Kidney tubule cell (primary cell): ENCODE measurements around the gene NEUROD2.

Experiments used
- DNase-seq: peaks from one replicate; pipeline ENCODE4 v3.0.0-alpha.2; 2018; ENCODE audit warnings: low spot score

Gene NEUROD2

DNA sequence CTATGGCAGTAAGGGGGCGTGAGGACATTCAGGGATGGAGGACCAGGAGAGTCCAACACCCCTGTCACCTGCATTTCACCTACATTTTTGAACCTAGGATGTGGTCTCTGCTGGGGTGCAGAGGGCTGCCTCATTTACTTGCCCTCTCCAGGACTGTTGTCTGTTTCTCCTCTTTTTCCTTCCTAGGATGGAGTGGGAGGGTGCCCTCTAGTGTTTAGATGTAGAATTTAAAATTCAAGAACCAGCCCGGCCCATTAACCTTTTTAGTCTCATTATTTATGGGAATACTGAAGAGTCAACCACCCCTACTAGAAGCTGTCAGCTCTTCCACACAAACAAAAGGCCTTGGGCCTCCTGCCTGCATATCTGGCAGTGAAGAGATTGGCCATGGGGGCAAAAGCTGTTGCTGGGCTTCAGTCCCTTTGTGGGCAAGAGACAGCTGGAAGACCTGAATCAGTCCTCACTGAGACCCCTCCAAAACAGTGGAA, 26.7 kb upstream of the NEUROD2 start:
- DNase-seq: peak; percentile 62

DNA sequence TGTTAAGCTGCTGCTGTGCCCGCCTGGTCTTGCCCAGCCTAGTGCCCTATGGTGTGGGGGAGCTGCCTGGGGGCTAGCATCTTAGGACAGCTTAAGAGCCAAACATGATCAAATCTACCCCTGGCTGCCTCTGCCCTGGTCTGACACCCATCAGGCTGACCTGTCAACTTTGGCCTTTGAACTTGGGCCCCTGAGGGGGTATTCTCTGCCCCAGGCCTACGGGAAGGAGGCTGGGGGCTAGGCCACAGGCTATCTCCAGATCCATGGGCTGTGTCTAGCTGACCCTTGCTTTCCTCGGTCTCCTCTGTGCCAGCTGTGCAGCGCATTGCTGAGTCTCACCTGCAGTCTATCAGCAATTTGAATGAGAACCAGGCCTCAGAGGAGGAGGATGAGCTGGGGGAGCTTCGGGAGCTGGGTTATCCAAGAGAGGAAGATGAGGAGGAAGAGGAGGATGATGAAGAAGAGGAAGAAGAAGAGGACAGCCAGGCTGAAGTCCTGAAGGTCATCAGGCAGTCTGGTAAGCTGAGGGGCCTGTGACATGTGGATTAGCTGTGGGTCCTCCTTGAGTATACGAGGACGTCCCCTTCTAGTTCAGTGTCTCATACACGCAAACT, 26.0 kb upstream of the NEUROD2 start:
- DNase-seq: no peak

DNA sequence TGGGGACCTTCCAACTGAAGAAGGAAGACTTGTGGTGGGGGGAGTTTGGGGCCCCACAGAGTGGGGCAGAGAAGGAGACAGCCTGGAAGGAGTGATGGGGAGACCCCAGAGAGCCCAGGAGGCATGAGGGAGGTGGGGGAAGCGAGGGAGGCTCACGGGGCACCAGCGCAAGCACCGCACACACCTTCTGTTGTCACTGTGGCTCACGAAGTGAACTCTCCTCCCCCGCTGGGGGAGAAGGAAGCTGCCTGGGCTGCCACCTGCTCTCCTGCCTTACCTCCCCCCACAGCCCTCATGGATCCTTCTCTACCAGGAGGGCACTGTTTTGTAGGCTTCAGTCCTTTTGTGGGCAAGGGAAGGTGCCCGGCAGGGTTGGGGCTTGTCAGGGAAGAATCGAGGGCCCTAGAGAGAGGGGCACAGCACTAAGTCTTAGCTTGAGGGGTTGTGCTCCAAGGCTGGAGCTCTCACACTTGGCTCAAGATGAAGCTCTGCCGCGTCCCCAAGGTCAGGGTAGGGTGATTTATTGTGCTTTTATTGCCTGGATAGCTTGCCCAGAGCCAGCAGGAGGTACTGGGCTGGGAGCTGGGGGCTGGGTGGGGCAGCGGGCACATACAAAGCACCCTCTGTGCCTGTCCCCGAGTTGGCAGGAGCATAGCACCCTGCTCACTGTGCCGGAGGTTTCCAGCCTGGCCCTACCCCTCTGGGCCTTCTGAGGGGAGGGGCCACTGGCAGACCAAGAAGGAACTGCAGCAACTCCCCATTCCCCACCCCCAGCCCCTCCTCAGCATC, 24.6 kb upstream of the NEUROD2 start:
- no peak for DNase-seq

DNA sequence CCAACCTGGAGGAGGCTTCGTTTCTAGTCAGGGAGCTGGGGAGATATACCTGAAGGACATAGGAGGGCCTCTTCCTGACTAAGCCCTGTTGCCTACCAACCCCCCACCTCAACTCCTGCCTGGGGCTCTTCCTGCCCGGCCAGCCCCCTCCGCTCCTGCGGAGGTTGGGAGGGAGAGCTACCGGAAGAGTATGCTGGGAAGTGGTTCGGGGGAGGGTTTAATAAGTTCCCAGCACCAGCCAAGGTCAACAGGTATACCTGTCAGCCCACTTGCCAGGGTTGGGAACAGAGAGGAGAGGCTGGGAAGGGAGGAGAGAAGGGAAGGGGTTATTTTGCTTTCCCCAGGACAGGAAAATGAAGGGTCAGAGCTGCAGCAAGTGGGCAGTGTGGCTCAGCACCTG, 23.7 kb upstream of the NEUROD2 start:
- peak; percentile 58 for DNase-seq

DNA sequence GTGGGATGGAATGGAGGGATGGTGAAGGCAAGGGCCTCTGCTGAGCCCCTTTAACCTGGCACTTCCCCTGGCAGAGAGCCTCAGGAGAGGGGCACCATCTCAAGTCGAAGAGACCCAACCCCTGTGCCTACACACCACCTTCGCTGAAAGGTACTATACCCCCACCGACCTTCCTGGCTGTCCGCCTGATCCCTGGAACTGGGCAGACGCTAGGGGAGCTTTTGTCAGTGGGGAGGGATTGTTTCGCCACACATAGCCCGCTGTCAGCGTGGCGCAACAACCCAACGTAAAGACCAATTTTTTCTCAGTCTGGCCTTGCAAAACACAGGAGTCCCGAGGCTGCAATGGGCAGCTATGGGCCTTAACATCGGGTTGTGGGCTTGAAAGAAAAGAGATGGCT, 22.2 kb upstream of the NEUROD2 start:
- DNase-seq: no peak

DNA sequence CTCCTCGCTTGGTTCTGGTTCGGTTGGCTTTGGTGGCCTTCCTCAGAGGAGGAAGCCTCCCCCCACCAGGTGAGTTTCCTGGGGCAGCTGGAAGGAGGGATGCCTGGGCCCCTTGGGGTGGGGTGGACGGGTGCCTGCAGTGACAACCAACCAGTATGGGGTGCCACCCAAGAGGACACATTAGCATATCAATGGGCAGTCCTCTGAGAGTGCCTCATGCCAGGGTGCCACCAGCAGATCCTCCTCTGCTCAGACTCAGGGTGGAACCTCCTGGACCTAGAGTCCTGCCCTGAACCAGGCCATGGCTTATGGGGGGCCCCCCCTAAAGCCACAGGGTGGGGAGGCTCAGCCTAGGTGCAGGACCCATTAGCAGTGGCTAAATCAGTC, 21.8 kb upstream of the NEUROD2 start:
- DNase-seq: no peak

DNA sequence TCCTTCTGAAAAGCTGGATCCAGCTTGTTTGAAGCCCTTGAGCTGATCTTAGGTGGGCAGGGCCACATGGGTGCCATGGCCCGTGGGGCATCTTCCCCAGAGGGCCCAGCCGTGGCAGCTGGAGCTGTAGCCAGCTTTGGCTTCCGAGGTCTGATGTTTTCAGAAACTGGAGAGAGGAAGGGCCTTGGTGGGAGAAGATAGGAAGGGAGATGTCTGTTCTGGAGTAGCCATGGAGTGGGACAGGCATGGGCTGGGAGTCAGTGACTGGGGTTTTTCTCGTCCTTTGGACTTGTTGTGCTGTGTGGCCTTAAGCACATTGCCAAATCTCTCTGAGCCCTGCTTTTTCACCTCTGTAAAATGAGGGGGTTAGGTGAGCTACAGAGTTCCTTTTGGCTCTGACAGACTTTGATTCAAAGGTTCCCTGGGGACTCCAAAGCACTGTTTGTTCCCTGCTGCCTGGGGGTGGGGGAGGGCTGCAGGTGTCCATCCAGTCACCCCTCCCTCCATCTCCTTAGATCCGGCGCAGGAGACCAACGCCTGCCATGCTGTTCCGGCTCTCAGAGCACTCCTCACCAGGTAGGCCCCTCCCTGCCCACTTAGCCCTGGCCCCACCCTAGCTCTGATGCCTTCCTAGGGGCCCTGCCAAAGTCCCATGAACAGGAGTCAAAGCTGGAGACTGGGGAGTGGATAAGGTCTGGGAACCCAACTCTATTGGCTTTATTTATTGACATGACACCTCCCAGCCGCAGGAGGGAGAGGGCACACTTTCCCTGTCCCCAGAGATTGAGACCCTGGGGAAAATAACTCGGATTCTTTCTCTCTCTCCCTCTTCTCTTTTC, 21.2 kb upstream of the NEUROD2 start:
- DNase-seq: no peak

DNA sequence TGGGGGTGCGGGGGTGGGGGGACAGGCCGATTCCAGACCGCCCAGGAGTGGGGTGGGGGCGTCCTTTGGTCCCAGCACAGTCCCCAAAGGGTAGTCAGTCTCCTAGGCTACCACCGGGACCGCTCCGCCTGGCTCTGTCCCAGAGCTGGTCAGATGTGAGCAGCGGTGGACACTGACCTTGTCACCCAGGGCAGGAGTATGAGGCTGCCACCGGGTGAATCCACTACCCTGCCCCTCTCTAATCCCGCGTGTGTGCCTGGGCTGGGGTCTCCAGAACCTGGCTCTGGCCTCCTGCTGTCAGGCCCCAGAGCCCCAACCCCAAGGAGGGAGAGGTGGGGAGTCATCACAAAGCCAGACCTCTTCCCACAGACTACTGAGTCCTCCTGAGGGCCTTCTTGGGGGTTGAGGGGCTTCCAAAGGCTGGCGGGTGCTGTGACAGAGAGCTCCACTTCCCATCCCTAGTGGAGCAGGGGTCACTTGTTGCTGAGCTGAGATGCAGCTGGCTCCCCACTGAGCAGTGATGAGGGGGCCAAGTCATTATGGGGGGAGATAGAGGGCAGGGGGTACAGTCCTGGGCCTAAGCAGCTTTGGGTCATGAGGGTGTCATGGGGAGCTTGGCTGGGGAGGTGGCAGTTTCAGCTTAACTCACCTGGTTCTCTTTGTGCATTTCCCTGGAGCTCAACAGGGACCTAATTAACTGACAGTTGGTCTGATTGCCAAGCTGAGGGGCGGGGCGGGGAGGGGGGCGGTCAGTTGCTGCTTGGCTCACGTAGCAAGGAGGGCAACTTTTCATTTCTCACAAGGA, 20.2 kb upstream of the NEUROD2 start:
- DNase-seq: no peak

DNA sequence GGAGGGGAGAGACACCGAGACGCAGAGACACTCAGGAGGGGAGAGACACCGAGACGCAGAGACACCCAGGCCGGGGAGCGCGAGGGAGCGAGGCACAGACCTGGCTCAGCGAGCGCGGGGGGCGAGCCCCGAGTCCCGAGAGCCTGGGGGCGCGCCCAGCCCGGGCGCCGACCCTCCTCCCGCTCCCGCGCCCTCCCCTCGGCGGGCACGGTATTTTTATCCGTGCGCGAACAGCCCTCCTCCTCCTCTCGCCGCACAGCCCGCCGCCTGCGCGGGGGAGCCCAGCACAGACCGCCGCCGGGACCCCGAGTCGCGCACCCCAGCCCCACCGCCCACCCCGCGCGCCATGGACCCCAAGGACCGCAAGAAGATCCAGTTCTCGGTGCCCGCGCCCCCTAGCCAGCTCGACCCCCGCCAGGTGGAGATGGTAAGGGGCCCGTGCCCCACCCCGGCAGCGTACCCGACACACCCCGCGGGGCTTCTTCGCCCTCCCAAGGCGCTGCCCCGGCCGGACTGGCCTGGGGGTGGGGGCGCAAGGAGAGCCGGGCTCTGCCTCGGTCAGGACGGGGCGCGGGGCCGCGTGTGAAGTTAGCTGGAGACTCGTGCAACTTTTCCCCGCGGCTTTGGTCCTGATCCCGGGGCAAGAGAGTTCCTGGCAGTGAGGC, 19.5 kb upstream of the NEUROD2 start:
- DNase-seq: no peak

DNA sequence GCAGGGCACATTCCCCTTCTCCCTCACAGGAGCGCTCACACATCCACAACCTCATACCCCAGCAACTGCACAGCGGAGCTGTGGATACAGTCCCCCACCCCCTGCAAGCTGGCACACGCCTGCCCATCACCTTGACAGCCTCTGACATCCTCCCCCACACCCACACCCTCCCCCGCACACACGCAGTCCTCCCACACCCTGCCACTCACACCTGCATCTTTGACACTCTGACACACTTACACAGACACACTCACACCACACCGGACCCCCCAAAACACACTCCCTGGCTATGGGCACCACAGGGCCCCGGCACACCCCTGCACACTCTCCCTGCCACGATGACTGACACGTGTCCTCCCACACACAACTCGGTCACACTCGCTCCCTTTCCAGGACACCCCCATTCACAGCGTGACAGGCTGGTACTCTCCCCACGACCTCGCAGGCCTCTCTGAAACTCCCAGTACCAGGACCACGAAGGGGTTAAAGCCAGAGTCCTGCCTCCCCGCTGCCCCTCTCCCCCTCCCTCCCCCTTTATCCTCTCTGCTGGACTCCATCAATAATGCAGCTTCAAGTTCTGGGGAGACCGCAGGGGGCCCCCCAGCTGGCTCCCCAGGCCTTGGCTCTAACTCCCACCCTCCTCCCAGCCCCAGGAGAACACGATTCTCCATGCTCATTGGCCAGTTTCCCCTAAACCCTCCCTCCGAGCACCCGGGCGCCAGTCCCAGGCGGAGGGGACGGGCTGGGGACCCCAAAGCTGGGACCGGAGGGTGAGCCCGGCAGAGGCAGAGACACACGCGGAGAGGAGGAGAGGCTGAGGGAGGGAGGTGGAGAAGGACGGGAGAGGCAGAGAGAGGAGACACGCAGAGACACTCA, 18.7 kb upstream of the NEUROD2 start, which contains the start of gene PPP1R1B:
Gene PPP1R1B, plus strand, starts transcription at position 782 of the 876 bp plus-strand sequence. CDS start 441 bp downstream, outside the sequence.
- DNase-seq: no peak

DNA sequence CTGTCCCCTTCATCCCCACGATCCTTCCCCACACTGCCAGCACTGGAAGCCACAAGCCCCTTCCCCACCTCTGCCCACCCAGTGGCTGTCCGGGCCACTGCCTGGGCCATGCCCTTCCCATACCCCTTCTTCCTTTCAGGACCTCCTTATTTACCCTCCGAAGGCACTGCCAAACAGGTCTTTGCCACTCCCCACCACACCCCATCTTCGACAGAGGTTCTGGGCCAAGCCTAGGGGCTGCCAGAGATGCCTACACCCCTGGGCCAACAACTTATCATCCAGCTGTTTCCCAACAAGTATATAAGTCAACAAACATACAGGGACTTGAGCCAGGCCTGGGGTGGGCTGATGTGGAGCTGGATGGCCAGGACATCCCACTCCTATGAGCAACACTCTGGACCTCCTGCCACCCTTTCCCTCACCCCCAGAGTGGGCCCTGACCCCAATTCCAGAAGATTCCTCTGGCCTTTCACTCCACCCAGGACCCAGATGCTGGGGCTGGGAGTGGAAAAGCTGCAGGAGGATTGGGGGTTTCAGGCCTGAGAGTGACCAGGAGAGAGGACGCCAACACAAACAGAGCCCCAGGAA, 17.6 kb upstream of the NEUROD2 start:
- no peak for DNase-seq

DNA sequence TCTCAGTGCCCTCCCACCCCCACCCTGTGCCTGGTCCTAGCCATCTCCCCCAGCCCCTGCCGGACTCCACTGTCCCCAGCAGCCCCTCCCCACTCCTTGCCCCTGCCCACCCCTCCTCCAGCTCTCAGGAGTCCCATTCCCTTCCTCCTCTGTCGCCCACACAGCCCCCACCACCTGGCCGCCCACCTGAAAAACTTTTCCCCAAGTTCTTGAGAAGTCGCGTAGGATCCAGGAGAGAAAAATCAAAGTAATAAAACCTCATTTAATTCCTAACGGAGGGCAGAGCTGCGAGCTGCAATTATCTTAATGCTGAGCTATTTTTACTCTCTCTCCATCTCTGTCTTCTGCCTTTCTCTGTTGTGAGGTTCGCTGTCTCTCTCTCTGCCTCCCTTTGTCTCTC, 16.6 kb upstream of the NEUROD2 start:
- DNase-seq: no peak

DNA sequence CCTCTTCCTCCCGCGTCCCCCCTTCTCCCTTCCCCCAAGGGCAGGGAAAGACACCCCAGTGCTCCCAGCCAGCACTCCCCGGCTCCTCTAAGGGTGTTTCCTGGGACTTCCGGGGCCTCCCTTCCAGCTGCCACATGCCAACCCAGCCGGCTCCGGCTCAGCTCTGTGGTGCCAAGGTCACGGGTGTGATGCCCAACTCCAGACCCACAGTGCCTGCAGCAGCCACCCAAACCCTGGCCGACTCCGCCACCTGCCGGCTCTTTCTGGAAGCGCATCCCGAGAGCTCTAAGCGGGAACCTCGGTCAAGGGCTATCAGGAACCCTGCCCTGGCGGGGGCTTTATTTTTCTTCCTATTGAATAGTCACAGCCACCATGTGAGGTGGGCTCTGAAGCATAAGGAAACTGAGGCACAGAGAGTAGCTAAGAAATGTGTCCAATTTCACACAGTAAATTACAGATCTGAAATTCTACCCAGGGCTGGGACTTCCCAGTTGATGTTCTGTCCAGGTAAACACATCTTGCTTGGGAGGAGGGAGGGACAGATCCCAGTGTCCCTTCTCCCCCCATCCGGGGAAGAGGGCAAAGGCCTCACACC, 15.7 kb upstream of the NEUROD2 start:
- DNase-seq: peak; percentile 75

DNA sequence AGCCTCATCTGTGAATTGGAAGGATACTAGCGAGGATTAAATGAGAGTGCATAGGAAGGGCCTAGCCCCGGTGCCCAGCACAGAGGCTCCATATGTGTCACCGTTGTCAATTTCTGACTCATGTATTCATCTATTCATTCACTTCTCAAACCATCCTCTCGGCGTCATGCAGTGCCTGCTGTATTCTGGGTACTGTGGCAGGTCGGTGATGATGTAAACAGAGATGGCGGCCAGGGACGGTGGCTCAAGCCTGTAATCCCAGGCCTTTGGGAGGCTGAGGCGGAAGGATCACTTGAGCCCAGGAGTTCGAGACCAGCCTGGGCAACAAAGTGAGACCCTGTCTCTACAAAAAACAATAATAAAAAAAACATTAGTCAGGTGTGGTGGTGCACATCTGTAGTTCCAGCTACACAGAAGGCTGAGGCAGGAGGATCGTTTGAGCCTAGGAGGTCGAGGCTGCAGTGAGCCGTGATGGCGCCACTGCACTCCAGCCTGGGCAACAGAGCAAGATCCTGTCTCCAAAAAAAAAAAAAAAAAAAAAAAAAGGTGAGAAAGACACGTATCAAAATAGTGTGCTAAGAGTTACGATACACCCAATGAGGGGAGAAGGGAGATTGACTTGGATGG, 14.8 kb upstream of the NEUROD2 start:
- DNase-seq: no peak

DNA sequence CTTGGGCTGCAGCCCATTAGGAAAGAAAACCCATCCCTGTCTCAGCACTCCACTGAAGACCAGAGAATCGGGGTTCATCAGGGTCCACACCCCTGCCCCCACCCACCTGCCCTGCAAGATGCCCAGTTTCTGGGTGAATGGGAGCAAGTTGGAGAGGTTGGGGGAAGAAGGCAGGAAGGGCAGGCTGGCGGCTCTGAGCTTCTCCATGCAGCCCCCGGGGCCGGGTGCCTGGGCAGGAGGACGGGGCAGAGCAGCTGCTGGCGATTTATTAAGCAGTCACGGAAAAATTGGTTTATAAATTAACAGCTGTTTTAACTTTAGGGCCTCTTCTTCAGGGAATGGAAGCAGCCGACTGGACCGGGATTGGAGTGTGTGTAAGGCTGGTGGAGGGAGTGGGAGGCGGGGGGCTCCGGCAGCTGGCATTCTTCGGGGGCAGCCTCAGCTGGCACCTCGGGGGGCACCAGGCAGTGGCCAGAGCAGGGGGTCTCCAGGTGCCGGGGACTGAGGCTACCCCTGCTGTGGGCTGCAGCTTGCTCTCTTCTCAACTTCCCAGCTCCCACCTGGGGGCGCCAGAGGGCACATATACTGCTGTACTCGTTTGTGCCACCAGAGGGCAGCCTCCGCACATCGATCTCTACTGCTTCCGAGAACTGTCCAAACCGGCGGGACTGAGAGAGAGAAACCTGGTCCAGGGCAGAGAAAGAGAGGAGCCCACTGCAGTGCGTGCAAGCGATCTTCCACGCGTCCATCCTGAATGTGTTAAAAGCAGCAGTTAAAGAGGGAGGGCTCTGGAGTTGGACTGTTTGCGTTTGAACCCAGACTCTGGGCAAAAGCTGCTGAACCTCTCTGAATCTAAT, 14.0 kb upstream of the NEUROD2 start:
- DNase-seq: peak; percentile 83

DNA sequence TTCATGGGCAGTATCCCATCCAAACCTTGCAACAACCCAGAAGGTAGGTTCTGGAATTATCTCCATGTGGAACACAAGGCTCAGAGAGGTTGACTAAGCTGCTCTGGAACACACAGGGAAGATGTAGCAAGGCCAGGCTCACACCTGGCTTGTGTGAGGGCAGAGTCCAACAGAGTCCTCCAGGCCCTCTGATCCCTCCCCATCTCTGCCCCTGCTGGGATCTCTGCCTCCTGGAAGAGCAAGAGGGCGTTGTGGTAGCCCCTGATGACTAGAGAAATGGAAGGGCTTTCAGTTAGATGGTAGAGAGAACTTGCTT, 12.0 kb upstream of the NEUROD2 start:
- no peak for DNase-seq

DNA sequence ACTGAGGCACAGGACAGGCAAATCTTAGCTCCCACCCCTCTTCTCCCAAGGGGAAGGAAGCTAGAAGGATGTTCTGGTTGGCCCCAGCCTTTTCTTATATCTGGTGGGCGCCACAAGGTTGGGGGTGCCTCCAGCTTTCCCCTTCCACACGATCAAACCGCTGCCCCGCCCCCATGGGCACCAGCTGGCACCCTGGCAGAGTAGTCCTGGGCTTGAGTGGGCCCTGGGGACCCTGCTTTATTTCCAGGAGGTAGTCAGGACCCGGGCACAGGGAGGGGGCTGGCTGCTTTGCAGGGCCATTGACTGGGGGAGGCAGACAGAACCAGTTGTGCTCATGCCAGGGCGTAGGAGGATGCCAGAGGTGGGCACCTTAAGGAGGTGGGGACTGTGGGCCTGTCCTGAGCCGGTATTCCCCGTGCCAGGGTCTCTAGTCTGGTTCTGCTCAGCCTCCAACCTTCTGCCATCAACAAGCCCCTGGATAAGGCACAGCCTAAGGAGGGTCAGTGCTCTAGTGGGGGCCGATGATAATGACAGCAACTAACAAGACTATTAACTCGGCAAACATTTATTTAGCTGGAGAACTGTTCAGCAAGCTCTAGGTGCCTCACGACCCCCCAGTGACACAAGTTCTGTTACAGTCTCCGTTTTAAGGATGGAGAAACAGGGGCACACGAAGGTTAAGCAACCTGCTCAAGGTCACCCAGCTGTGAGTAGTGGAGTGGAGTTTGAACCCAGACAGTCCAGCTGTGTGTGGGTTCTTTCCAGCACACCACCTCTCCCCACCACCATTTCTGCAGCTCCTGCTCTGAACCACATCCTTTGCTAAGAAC, 11.5 kb upstream of the NEUROD2 start:
- no peak for DNase-seq
